ENCODE results near the gene DAND5.

GRCh38 chr19:12982648-12983047 is 13.3 kb downstream of the DAND5 start:
- TF ChIP-seq POLR2A (IDR thresholded peaks at IDR 0.05) (no peak), EP300 (IDR thresholded peaks at IDR 0.05) (no peak), POLR2AphosphoS5 (IDR thresholded peaks at IDR 0.05) (no peak)
